Fibroblast of the aortic adventitia (primary cell): Measurements from ENCODE around the gene UBXN7. TPM values are rescaled to one million over a fixed set of nuclear protein-coding genes. Genes with fewer than 3 reads are reported as not detected.
A peak's percentile ranks its signal among the peaks of the same experiment; 100 is the strongest.

ENCODE experiments used
- DNase-seq: peaks from one replicate; pipeline ENCODE4 v3.0.0-alpha.2; 2010; ENCODE audit warnings: low read depth
- H3K4me3 ChIP-seq: 2 replicates; pipeline ENCODE4 v1.5.1; 2011; ENCODE audit warnings: low read depth, mild to moderate bottlenecking, control low read depth, low read length, moderate library complexity
- CTCF ChIP-seq: IDR thresholded peaks from 2 replicates; pipeline ENCODE4 v1.5.1; 2011; ENCODE audit warnings: mild to moderate bottlenecking, low read length, control low read depth, inconsistent platforms; ENCODE audit not compliant: insufficient read depth
- total RNA-seq: library from RNA; depleted of rRNA; stranded (reverse); fragments of >200 nt; gene quantifications from 2 replicates; pipeline ENCODE4 v1.2.3, GENCODE V29; 2012; ENCODE audit warnings: low replicate concordance

Gene UBXN7
- total RNA-seq, 1 donor: 27.7 TPM

- no peak overlapping the region for H3K4me3 ChIP-seq
Observed at GRCh38 chr3:196332168-196332567, 100.1 kb downstream of the UBXN7 start.

DNA sequence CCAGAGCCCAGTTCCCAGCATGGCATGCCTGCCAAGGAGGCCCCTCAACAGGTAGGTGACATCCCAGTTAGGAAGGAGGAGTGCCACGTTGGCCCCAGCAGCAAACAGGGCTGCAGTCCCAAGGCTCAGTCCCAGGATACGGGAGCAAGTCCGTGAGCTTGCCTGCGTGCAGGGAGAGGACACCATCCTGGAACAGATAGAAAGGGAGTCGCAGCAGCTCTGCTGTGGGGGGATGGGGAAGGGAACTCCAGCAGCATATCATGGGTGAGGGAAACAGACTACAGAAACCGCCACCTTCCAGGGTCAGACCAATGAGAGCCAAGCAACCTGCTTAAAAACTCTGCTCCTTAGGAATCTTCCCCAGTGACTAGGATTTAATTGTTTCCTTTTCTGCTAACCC is 104.8 kb downstream of the UBXN7 start:
- no peak for DNase-seq
- TF ChIP-seq CTCF: no peak
- H3K4me3 ChIP-seq: no peak overlapping the region

More at GRCh38 chr3:196332168-196332567, 100.1 kb downstream of the UBXN7 start:
- TF ChIP-seq CTCF: no peak
- DNase-seq: no peak

DNA sequence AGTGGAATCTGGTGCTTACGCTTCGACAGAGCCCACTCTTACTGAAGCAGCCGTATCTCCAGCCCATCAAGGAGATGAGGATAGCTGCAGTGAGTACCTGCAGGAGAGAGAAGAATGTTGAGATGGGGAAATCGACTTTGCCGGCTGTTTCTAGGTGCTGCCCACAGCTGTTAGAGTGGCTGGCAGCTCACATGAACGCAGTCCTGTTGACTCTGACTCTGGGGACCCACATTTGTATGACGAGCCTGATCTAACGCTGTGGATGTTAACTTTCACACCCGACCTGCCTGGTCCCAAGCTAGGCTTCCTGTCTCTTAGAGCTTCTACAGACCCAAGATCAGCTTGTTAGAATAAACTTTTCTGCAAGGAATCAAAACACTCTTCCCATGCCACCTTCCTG is 105.3 kb downstream of the UBXN7 start:
- no peak for DNase-seq
- H3K4me3 ChIP-seq: no peak overlapping the region
- no peak for TF ChIP-seq CTCF

GRCh38 chr3:196323691-196324090 is 108.5 kb downstream of the UBXN7 start:
- DNase-seq: peak; percentile 37
- H3K4me3 ChIP-seq: no peak overlapping the region
- TF ChIP-seq CTCF: peak; percentile 41

DNA sequence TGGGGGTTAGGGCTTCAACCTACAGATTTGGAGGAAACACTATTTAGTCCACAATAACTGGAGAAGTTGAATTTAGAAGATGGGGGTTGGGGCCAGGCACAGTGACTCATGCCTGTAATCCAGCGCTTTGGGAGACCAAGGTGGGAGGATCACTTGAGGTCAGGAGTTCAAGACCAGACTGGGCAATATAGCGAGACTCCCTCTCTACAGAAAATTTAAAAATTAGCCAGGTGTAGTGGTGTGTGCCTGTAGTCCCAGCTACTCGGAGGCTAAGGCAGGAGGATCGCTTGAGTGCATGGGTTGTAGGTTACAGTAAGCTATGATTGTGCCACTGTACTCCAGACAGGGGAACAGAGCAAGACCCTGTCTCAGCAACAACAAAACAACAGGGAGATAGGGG is 109.2 kb downstream of the UBXN7 start:
- no peak for TF ChIP-seq CTCF
- no peak for DNase-seq
- no peak overlapping the region for H3K4me3 ChIP-seq

GRCh38 chr3:196321162-196321561 is 111.1 kb downstream of the UBXN7 start:
- TF ChIP-seq CTCF: no peak
- no peak overlapping the region for H3K4me3 ChIP-seq
- DNase-seq: no peak

DNA sequence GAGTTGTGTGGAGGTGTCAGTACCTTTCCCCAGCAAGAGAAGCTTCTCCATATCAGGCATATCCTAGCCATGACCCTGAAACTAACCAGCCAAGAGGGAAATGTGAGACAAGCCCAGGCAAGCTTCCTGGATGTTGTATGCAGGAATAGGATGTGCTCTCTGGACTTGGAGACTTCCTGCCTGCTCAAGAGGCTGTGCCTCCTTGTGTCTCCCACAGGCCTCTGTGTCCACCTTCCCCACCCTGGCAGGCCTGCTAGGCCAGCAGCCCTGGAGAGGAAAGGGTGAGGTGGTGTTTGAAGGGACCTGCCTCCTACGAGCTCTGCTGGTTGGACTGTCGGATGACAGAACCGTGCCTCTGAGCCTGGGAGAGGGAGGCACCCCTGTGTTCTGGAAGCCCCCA is 112.1 kb downstream of the UBXN7 start:
- DNase-seq: no peak
- no peak overlapping the region for H3K4me3 ChIP-seq
- no peak for TF ChIP-seq CTCF
